Fibroblast of lung (primary cell): Measurements from ENCODE around the gene C1orf210. TPM values are rescaled to one million over a fixed set of nuclear protein-coding genes. Genes with fewer than 3 reads are reported as not detected.

ENCODE experiments used
- DNase-seq, 2 donors: peaks; one replicate each; pipeline versions ENCODE4 v3.0.0 to v3.0.0-alpha.2; 2010; ENCODE audit warnings: low read depth in 2 of 2
- H2AFZ ChIP-seq: 2 replicates; pipeline ENCODE4 v1.5.1; 2012; ENCODE audit warnings: low read length, control low read depth, inconsistent platforms
- H3K27ac ChIP-seq: 2 replicates; pipeline ENCODE4 v1.5.1; 2011; ENCODE audit warnings: low read length, control low read depth; ENCODE audit not compliant: insufficient read depth
- H3K27me3 ChIP-seq: 2 replicates; pipeline ENCODE4 v1.5.1; 2011; ENCODE audit warnings: mild to moderate bottlenecking, low read length; ENCODE audit not compliant: control insufficient read depth, insufficient read depth
- H3K36me3 ChIP-seq: 2 replicates; pipeline ENCODE4 v1.5.1; 2011; ENCODE audit warnings: low read length; ENCODE audit not compliant: control insufficient read depth, insufficient read depth
- H3K4me1 ChIP-seq: 2 replicates; pipeline ENCODE4 v1.5.1; 2011; ENCODE audit warnings: low read length; ENCODE audit not compliant: control insufficient read depth, insufficient read depth; ENCODE audit errors: extremely low read depth
- H3K4me2 ChIP-seq: 2 replicates; pipeline ENCODE4 v1.5.1; 2011; ENCODE audit warnings: low read length, control low read depth; ENCODE audit not compliant: insufficient read depth; ENCODE audit errors: extremely low read depth
- H3K4me3 ChIP-seq, 4 experiments: fragments of 200-600 bp in 1 of 4; sonication (generic) in 1 of 4; replicated peaks in 1 of 4; 2 replicates each; pipeline ENCODE4 v1.5.1; 2011 to 2016; ENCODE audit warnings: low read length in 4 of 4, low read depth in 3 of 4, mild to moderate bottlenecking in 3 of 4, control low read depth in 2 of 4, inconsistent platforms in 1 of 4, mixed read lengths in 1 of 4; ENCODE audit not compliant: insufficient read depth in 1 of 4; ENCODE audit errors: control extremely low read depth in 1 of 4
- H3K79me2 ChIP-seq: 2 replicates; pipeline ENCODE4 v1.5.1; 2012; ENCODE audit warnings: mild to moderate bottlenecking, low read length, inconsistent platforms; ENCODE audit not compliant: control insufficient read depth, insufficient read depth
- H3K9ac ChIP-seq: 2 replicates; pipeline ENCODE4 v1.5.1; 2011; ENCODE audit warnings: mild to moderate bottlenecking, low read length, control low read depth; ENCODE audit not compliant: insufficient read depth
- H3K9me3 ChIP-seq: 2 replicates; pipeline ENCODE4 v1.5.1; 2012; ENCODE audit warnings: low read depth, low read length; ENCODE audit not compliant: control insufficient read depth, insufficient read depth
- H4K20me1 ChIP-seq: 2 replicates; pipeline ENCODE4 v1.5.1; 2011; ENCODE audit warnings: low read length; ENCODE audit not compliant: control insufficient read depth, insufficient read depth; ENCODE audit errors: extremely low read depth
- EZH2 ChIP-seq: IDR thresholded peaks from 2 replicates; pipeline ENCODE4 v1.5.1; 2012; ENCODE audit warnings: low read length, control low read depth, mild to moderate bottlenecking; ENCODE audit errors: missing control alignments
- polyA plus RNA-seq, 2 donors: library from polyadenylated mRNA; depleted of rRNA in 1 of 2; stranded (reverse) in 1 of 2; unstranded in 1 of 2; fragments of >200 nt; gene quantifications; 2 replicates each; pipeline ENCODE4 v1.2.1, GENCODE V29; 2011 to 2012; ENCODE audit warnings: missing spikeins in 1 of 2
- total RNA-seq: library from RNA; depleted of rRNA; stranded (reverse); fragments of >200 nt; gene quantifications from 2 replicates; pipeline ENCODE4 v1.2.1, GENCODE V29; 2014
- TF ChIP-seq, protein P1 (sequence below), 2 donors: IDR thresholded peaks in 1 of 2; conservative IDR thresholded peaks in 1 of 2; 1 replicate in 1 of 2; 2 replicates in 1 of 2; pipeline ENCODE4 v1.5.1; 2011 to 2012; ENCODE audit warnings: low read length in 2 of 2, control low read depth in 1 of 2, inconsistent platforms in 1 of 2, low read depth in 1 of 2, mild to moderate bottlenecking in 1 of 2

The C1orf210 gene
- total and polyA plus RNA-seq, 2 donors (not counting 1 experiment from before 2014, with no cell fraction given): not detected

DNA sequence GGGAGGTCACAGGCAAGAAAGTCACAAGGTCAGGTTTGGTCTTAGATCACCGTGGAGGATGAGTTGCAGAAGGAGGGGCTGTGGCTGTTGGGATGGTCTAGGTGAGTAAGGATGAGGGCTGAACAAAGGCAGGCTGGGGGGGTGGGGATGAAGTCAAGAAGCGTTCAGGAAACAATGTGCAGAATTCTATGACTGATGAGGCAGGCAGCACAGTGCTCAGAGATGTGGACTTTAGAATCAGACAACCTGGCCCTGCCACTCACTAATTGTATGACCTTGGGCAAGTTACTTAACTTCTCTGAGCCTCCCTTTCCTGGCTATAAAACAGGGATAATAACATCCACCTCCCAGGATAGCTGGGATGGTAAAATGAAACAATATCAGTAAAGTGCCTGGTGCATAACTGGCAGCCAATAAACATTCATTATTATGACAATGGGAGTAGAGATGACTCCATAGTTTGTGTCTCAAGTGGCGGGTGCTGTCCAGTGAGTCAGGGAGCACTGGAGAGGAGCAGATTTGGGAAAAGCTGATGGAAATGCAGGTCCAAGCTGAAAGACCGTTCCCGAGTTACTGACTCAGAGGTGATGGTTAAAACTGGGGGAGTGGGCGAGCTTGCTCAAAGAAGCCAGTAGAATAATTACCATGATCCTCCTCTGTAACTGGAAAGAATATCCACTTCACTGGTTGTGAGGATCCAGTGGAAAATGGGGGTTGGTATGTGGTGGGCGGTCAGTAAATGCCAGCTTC, 17.5 kb upstream of the C1orf210 start:
- H4K20me1 ChIP-seq: no peaks in the 10 kb centered on the region
- no peak overlapping the region for H3K4me3 ChIP-seq
- H3K36me3 ChIP-seq: no peaks in the 10 kb centered on the region
- no peaks in the 10 kb centered on the region for H3K79me2 ChIP-seq
- no peak overlapping the region for H3K4me2 ChIP-seq
- H3K9ac ChIP-seq: no peak overlapping the region
- TF ChIP-seq EZH2: no peak
- no peaks in the 10 kb centered on the region for H3K4me1 ChIP-seq
- H3K9me3 ChIP-seq: no peaks in the 10 kb centered on the region
- peak in 1 of 2 donors; percentile 50 for DNase-seq
- no peaks in the 10 kb centered on the region for H3K27me3 ChIP-seq
- H3K27ac ChIP-seq: no peak overlapping the region
- no peak overlapping the region for H2AFZ ChIP-seq

DNA sequence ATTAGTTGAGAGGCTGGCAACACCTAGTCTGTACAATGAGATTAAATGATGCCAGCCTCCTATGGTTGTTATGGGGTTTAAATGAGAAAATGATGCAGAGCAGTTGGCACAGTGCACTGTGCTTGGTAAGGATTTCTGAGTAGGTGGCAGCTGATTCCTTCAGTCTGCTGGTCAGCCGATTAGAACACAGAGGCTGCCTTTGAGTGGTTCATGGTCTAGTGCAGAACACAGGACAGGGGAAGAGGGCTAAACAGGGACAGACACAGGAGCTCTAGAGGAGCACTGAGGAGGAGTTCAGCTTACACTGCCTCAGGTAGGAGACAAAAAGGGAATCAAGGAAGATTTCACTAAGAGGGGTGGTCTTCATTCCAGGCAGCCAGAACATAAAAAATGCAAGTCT, 16.8 kb upstream of the C1orf210 start:
- Histone ChIP-seq H3K79me2 (no peaks in the 10 kb centered on the region), H3K27ac (no peak overlapping the region), H3K9ac (no peak overlapping the region), H3K27me3 (no peaks in the 10 kb centered on the region), H4K20me1 (no peaks in the 10 kb centered on the region), H2AFZ (no peak overlapping the region), H3K4me2 (no peak overlapping the region), H3K36me3 (no peaks in the 10 kb centered on the region), H3K9me3 (no peaks in the 10 kb centered on the region), H3K4me1 (no peaks in the 10 kb centered on the region), H3K4me3 (no peak overlapping the region)
- TF ChIP-seq, protein P1, sequence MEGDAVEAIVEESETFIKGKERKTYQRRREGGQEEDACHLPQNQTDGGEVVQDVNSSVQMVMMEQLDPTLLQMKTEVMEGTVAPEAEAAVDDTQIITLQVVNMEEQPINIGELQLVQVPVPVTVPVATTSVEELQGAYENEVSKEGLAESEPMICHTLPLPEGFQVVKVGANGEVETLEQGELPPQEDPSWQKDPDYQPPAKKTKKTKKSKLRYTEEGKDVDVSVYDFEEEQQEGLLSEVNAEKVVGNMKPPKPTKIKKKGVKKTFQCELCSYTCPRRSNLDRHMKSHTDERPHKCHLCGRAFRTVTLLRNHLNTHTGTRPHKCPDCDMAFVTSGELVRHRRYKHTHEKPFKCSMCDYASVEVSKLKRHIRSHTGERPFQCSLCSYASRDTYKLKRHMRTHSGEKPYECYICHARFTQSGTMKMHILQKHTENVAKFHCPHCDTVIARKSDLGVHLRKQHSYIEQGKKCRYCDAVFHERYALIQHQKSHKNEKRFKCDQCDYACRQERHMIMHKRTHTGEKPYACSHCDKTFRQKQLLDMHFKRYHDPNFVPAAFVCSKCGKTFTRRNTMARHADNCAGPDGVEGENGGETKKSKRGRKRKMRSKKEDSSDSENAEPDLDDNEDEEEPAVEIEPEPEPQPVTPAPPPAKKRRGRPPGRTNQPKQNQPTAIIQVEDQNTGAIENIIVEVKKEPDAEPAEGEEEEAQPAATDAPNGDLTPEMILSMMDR (conservative IDR thresholded peaks at IDR 0.05 in 1 of 2, IDR thresholded peaks at IDR 0.05 in 1 of 2; ENCODE audit: low read depth in 1 of 2, low read length in 2 of 2): no peak
- TF ChIP-seq EZH2: no peak
- no peak for DNase-seq

GRCh38 chr1:43300378-43301094, 15.2 kb upstream of the C1orf210 start, which contains the start of gene TIE1:
TIE1 (plus strand) TSS chr1:43300982; CDS start chr1:43301072, 90 bp downstream.
- Histone ChIP-seq H3K9ac (no peak within 1 kb of the TSS), H3K9me3 (no peaks in the 10 kb centered on the region), H2AFZ (no peak within 1 kb of the TSS), H3K4me2 (no peak within 1 kb of the TSS), H3K79me2 (no peaks in the 10 kb centered on the region), H3K27me3 (no peaks in the 10 kb centered on the region), H3K27ac (no peak within 1 kb of the TSS), H3K4me1 (no peaks in the 10 kb centered on the region), H3K36me3 (no peaks in the 10 kb centered on the region), H4K20me1 (no peaks in the 10 kb centered on the region), H3K4me3 (no peak within 1 kb of the TSS)
- no peak for TF ChIP-seq EZH2
- TF ChIP-seq, protein P1 (conservative IDR thresholded peaks at IDR 0.05 in 1 of 2, IDR thresholded peaks at IDR 0.05 in 1 of 2; ENCODE audit: low read depth in 1 of 2, low read length in 2 of 2): no peak
- no peak for DNase-seq
